Measurements from ENCODE around the gene NELL2.

NELL2 gene

DNA sequence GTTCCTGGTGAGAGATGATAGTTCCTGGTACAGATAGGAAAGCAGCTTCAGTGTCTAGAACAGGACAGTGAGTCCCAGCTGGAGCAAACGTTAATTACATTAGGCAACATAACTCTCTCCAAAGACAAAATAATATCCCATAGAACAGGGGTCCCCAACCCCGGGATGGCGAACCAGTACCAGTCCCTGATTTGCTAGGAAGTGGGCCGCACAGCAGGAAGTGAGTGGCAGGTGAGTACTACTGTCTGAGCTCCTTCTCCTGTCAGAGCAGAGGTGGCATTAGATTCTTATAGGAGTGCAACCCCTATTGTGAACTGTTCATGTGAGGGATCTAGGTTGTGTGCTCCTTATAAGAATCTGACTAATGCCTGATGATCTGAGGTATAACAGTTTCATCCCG, 204.1 kb downstream of the NELL2 start:
- TF ChIP-seq, protein P1, sequence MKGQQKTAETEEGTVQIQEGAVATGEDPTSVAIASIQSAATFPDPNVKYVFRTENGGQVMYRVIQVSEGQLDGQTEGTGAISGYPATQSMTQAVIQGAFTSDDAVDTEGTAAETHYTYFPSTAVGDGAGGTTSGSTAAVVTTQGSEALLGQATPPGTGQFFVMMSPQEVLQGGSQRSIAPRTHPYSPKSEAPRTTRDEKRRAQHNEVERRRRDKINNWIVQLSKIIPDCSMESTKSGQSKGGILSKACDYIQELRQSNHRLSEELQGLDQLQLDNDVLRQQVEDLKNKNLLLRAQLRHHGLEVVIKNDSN (IDR thresholded peaks at IDR 0.05): no peak
- TF ChIP-seq ZBTB7A (IDR thresholded peaks at IDR 0.05; ENCODE audit: low read depth): no peak
- TF ChIP-seq, protein P2, sequence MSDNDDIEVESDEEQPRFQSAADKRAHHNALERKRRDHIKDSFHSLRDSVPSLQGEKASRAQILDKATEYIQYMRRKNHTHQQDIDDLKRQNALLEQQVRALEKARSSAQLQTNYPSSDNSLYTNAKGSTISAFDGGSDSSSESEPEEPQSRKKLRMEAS (IDR thresholded peaks at IDR 0.05): no peak
- TF ChIP-seq CEBPB (IDR thresholded peaks at IDR 0.05): no peak
- no peak for TF ChIP-seq CREB1 (IDR thresholded peaks at IDR 0.05; ENCODE audit: low read depth)
- no peak for TF ChIP-seq RAD21 (IDR thresholded peaks at IDR 0.05; ENCODE audit: low read depth)
- no peak for TF ChIP-seq NFIC (IDR thresholded peaks at IDR 0.05)
- TF ChIP-seq TEAD4 (IDR thresholded peaks at IDR 0.05): no peak
- no peak for TF ChIP-seq EP300 (IDR thresholded peaks at IDR 0.05; ENCODE audit: borderline replicate concordance)
- TF ChIP-seq, protein P3, sequence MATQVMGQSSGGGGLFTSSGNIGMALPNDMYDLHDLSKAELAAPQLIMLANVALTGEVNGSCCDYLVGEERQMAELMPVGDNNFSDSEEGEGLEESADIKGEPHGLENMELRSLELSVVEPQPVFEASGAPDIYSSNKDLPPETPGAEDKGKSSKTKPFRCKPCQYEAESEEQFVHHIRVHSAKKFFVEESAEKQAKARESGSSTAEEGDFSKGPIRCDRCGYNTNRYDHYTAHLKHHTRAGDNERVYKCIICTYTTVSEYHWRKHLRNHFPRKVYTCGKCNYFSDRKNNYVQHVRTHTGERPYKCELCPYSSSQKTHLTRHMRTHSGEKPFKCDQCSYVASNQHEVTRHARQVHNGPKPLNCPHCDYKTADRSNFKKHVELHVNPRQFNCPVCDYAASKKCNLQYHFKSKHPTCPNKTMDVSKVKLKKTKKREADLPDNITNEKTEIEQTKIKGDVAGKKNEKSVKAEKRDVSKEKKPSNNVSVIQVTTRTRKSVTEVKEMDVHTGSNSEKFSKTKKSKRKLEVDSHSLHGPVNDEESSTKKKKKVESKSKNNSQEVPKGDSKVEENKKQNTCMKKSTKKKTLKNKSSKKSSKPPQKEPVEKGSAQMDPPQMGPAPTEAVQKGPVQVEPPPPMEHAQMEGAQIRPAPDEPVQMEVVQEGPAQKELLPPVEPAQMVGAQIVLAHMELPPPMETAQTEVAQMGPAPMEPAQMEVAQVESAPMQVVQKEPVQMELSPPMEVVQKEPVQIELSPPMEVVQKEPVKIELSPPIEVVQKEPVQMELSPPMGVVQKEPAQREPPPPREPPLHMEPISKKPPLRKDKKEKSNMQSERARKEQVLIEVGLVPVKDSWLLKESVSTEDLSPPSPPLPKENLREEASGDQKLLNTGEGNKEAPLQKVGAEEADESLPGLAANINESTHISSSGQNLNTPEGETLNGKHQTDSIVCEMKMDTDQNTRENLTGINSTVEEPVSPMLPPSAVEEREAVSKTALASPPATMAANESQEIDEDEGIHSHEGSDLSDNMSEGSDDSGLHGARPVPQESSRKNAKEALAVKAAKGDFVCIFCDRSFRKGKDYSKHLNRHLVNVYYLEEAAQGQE (IDR thresholded peaks at IDR 0.05; ENCODE audit: low read depth): no peak
- TF ChIP-seq TCF12 (IDR thresholded peaks at IDR 0.05; ENCODE audit: low read depth): no peak
- TF ChIP-seq TAF1 (IDR thresholded peaks at IDR 0.05; ENCODE audit: low read depth): no peak
- no peak for TF ChIP-seq EGR1 (IDR thresholded peaks at IDR 0.05)
- no peak for TF ChIP-seq YY1 (IDR thresholded peaks at IDR 0.05; ENCODE audit: low read depth)
- TF ChIP-seq FOXM1 (IDR thresholded peaks at IDR 0.05; ENCODE audit: borderline replicate concordance, low read depth): no peak

DNA sequence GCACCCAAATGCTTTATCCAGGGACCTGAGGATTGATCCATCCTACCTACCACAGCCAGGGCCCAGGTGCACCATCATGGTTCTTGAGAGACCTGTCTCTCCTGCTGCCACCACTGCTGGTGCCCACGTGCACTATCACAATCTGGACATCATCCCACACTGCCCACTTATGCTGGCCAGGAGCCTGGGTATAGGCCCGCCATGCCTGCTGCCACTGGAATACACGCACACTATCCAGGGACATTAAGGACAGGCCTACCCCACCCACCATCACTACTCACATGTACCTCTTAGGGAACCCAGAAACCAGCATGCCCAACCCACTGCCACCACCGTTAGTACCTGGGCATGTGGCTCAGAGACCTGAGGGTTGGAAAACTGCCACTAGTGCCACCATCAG, 207.7 kb downstream of the NELL2 start:
- TF ChIP-seq EGR1 (IDR thresholded peaks at IDR 0.05) (no peak), TCF12 (IDR thresholded peaks at IDR 0.05; ENCODE audit: low read depth) (no peak), FOXM1 (IDR thresholded peaks at IDR 0.05; ENCODE audit: borderline replicate concordance, low read depth) (no peak), ZBTB7A (IDR thresholded peaks at IDR 0.05; ENCODE audit: low read depth) (no peak), TAF1 (IDR thresholded peaks at IDR 0.05; ENCODE audit: low read depth) (no peak), NFIC (IDR thresholded peaks at IDR 0.05) (no peak), EP300 (IDR thresholded peaks at IDR 0.05; ENCODE audit: borderline replicate concordance) (no peak), TEAD4 (IDR thresholded peaks at IDR 0.05) (no peak), CEBPB (IDR thresholded peaks at IDR 0.05) (no peak), CREB1 (IDR thresholded peaks at IDR 0.05; ENCODE audit: low read depth) (no peak), RAD21 (IDR thresholded peaks at IDR 0.05; ENCODE audit: low read depth) (no peak), YY1 (IDR thresholded peaks at IDR 0.05; ENCODE audit: low read depth) (no peak)
- TF ChIP-seq, protein P2 (IDR thresholded peaks at IDR 0.05): no peak
- TF ChIP-seq, protein P1 (IDR thresholded peaks at IDR 0.05): no peak
- TF ChIP-seq, protein P3 (IDR thresholded peaks at IDR 0.05; ENCODE audit: low read depth): no peak

DNA sequence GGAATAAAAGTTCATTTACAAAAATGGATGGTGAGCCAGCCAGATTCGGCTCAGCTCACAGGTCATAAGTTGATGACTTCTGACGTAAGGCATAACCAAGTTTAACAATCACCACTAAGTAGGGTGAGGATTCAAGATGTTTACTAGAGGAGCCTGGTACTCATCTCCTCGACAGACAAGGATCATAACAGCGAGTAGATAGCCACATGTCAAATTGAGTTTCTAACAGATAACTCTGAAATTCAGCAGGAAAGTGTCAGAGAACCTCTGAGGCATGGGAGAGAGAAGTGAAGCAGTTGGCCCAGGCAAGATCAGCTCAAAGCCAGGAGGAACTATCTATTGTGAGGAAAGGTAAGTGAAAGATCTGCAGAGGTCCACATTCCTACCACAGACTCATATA, 208.7 kb downstream of the NELL2 start:
- TF ChIP-seq TAF1 (IDR thresholded peaks at IDR 0.05; ENCODE audit: low read depth): no peak
- TF ChIP-seq, protein P3 (IDR thresholded peaks at IDR 0.05; ENCODE audit: low read depth): no peak
- no peak for TF ChIP-seq RAD21 (IDR thresholded peaks at IDR 0.05; ENCODE audit: low read depth)
- TF ChIP-seq CEBPB (IDR thresholded peaks at IDR 0.05): no peak
- TF ChIP-seq, protein P1 (IDR thresholded peaks at IDR 0.05): no peak
- TF ChIP-seq TEAD4 (IDR thresholded peaks at IDR 0.05): no peak
- TF ChIP-seq FOXM1 (IDR thresholded peaks at IDR 0.05; ENCODE audit: borderline replicate concordance, low read depth): no peak
- no peak for TF ChIP-seq CREB1 (IDR thresholded peaks at IDR 0.05; ENCODE audit: low read depth)
- TF ChIP-seq EGR1 (IDR thresholded peaks at IDR 0.05): no peak
- TF ChIP-seq, protein P2 (IDR thresholded peaks at IDR 0.05): no peak
- TF ChIP-seq YY1 (IDR thresholded peaks at IDR 0.05; ENCODE audit: low read depth): no peak

DNA sequence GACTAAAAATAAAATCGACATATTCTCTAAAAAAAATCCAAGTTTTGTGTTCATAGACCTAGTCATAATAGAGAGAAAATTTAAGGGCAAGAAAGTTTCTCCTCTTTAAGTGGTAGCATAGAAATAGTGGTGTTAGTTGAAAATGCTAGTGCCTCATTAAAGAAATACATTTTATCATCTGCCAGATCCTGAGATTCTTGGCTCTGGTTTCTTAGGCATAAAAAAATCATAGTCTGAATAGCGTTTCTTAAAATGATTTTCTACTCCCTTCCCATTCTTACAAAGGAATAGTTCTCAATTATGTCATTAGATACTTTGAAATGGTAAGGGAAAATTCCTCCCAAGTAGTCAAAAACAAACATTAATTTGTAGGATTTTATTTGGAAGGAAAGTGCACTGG, 212.8 kb downstream of the NELL2 start:
- TF ChIP-seq TAF1 (IDR thresholded peaks at IDR 0.05; ENCODE audit: low read depth) (no peak), CEBPB (IDR thresholded peaks at IDR 0.05) (no peak), TEAD4 (IDR thresholded peaks at IDR 0.05) (no peak), FOXM1 (IDR thresholded peaks at IDR 0.05; ENCODE audit: borderline replicate concordance, low read depth) (no peak), EGR1 (IDR thresholded peaks at IDR 0.05) (no peak), EP300 (IDR thresholded peaks at IDR 0.05; ENCODE audit: borderline replicate concordance) (no peak), CREB1 (IDR thresholded peaks at IDR 0.05; ENCODE audit: low read depth) (no peak), ZBTB7A (IDR thresholded peaks at IDR 0.05; ENCODE audit: low read depth) (no peak), RAD21 (IDR thresholded peaks at IDR 0.05; ENCODE audit: low read depth) (no peak)
- TF ChIP-seq, protein P3 (IDR thresholded peaks at IDR 0.05; ENCODE audit: low read depth): no peak
- TF ChIP-seq, protein P2 (IDR thresholded peaks at IDR 0.05): no peak

Measured in Ishikawa (cell line).